A673 (cell line): ENCODE measurements around the gene PIGU. TPM values are rescaled to one million over a fixed set of nuclear protein-coding genes. Genes with fewer than 3 reads are reported as not detected.
"Not testable (repeated sequence)": the region's sequence is repeated elsewhere in the genome, so short reads cannot be mapped to it uniquely, and the experiment has no call there.

ENCODE experiments used
- BruUV-seq: library from RNA; stranded (reverse); fragments of 400-500 nt; replicated peaks from 2 replicates; lab custom pipeline; 2021; lab: Mats Ljungman, UMichigan
- CTCF ChIA-PET: fragments of 300-600 bp; sonication (Branson Sonifier 250); formaldehyde crosslinking; loops from one replicate; lab custom pipeline; 2022; ENCODE audit warnings: antibody characterized with exemption; lab: Charles Lee
- POLR2A ChIA-PET: fragments of 300-600 bp; sonication (Branson Sonifier 250); formaldehyde crosslinking; loops from one replicate; lab custom pipeline; 2022; ENCODE audit warnings: antibody characterized with exemption; ENCODE audit not compliant: low non-redundant PET; lab: Charles Lee
- DNase-seq: peaks from one replicate; pipeline ENCODE4 v3.0.0-alpha.2; 2015; ENCODE audit warnings: low spot score
- H3K27ac ChIP-seq: fragments of 200-600 bp; sonication (generic); 2 replicates; pipeline ENCODE4 v1.5.1; 2016; ENCODE audit warnings: mixed run types, low read depth, mild to moderate bottlenecking, mixed read lengths, antibody characterized with exemption, low read length; ENCODE audit not compliant: poor library complexity, severe bottlenecking
- H3K27me3 ChIP-seq: fragments of 200-600 bp; sonication (generic); replicated peaks from 2 replicates; pipeline ENCODE4 v1.6.1; 2017; ENCODE audit warnings: mixed run types, low read depth, mild to moderate bottlenecking, mixed read lengths, antibody characterized with exemption, low read length; ENCODE audit not compliant: insufficient read depth, poor library complexity
- H3K36me3 ChIP-seq: fragments of 200-600 bp; sonication (generic); 2 replicates; pipeline ENCODE4 v1.6.1; 2016; ENCODE audit warnings: mixed run types, mild to moderate bottlenecking, mixed read lengths, antibody characterized with exemption, low read length; ENCODE audit not compliant: insufficient read depth, poor library complexity, severe bottlenecking
- H3K4me1 ChIP-seq: fragments of 200-600 bp; sonication (generic); 2 replicates; pipeline ENCODE4 v1.6.1; 2017; ENCODE audit warnings: mixed run types, mild to moderate bottlenecking, mixed read lengths, antibody characterized with exemption, low read length; ENCODE audit not compliant: insufficient read depth, poor library complexity, severe bottlenecking
- H3K4me3 ChIP-seq: fragments of 200-600 bp; sonication (generic); 2 replicates; pipeline ENCODE4 v1.5.1; 2016; ENCODE audit warnings: low read depth, mixed run types, mild to moderate bottlenecking, mixed read lengths, low read length; ENCODE audit not compliant: poor library complexity, severe bottlenecking
- H3K9me3 ChIP-seq: fragments of 200-600 bp; sonication (generic); 2 replicates; pipeline ENCODE4 v1.6.1; 2016; ENCODE audit warnings: mixed run types, low read depth, mild to moderate bottlenecking, mixed read lengths, antibody characterized with exemption, low read length; ENCODE audit not compliant: poor library complexity, severe bottlenecking
- CTCF ChIP-seq: fragments of 300-800, 200-600 bp; sonication (generic); conservative IDR thresholded peaks from 2 replicates; pipeline ENCODE4 v1.5.1; 2017; ENCODE audit warnings: low read depth, mild to moderate bottlenecking, antibody characterized with exemption, low read length, moderate library complexity, mixed read lengths
- EZH2 ChIP-seq: fragments of 200-600 bp; sonication (generic); IDR thresholded peaks from 2 replicates; pipeline ENCODE4 v1.6.1; 2017; ENCODE audit warnings: borderline replicate concordance, low read depth, mild to moderate bottlenecking, mixed read lengths, antibody characterized with exemption, low read length; ENCODE audit not compliant: poor library complexity, severe bottlenecking
- intact Hi-C: fragments of 100-400 bp; cut with micrococcal nuclease; formaldehyde crosslinking; loops from one replicate; pipeline ENCODE4 v1.10.0; 2022; ENCODE audit not compliant: unreplicated experiment
- total RNA-seq: library from RNA; stranded (reverse); gene quantifications from 2 replicates; pipeline ENCODE4 v1.2.3, GENCODE V29; 2021

Gene PIGU
- total RNA-seq, 1 experiment from 2014 or later: 31.4 TPM

GRCh38 chr20:34621036-34621343, 55.9 kb downstream of the PIGU start:
- POLR2A ChIA-PET: no interaction called here
- Histone ChIP-seq H3K27ac (no peak overlapping the region), H3K9me3 (no peaks in the 10 kb centered on the region), H3K36me3 (peaks cover 7% of the 10 kb centered on the region), H3K27me3 (no peaks in the 10 kb centered on the region), H3K4me3 (no peak overlapping the region), H3K4me1 (no peaks in the 10 kb centered on the region)
- CTCF ChIA-PET: no interaction called here
- DNase-seq: no peak
- TF ChIP-seq EZH2 (no peak), CTCF (no peak)
- intact Hi-C loops: no loop called here
- no TSS peak for BruUV-seq

GRCh38 chr20:34618676-34619075, 58.2 kb downstream of the PIGU start:
- no peak for DNase-seq
- Histone ChIP-seq H3K4me1 (no peaks in the 10 kb centered on the region), H3K27ac (no peak overlapping the region), H3K4me3 (no peak overlapping the region), H3K36me3 (peaks cover 9% of the 10 kb centered on the region), H3K27me3 (no peaks in the 10 kb centered on the region), H3K9me3 (no peaks in the 10 kb centered on the region)
- CTCF ChIA-PET: no interaction called here
- intact Hi-C loops: no loop called here
- TF ChIP-seq CTCF (no peak), EZH2 (no peak)
- POLR2A ChIA-PET: no interaction called here
- no TSS peak for BruUV-seq

GRCh38 chr20:34616913-34617312, 60.0 kb downstream of the PIGU start:
- H3K36me3 ChIP-seq, CTCF ChIA-PET, H3K27ac ChIP-seq, BruUV-seq, intact Hi-C loops, H3K4me1 ChIP-seq, DNase-seq, POLR2A ChIA-PET, H3K9me3 ChIP-seq, H3K27me3 ChIP-seq, H3K4me3 ChIP-seq: not testable (repeated sequence)

- intact Hi-C loops: no loop called here
- ChIA-PET POLR2A (no interaction called here), CTCF (no interaction called here)
- no peak for DNase-seq
- peaks cover 6% of the 10 kb centered on the region for H3K36me3 ChIP-seq
- H3K27me3 ChIP-seq: no peaks in the 10 kb centered on the region
- H3K9me3 ChIP-seq: no peaks in the 10 kb centered on the region
- no peaks in the 10 kb centered on the region for H3K4me1 ChIP-seq
- H3K4me3 ChIP-seq: no peak overlapping the region
- no peak overlapping the region for H3K27ac ChIP-seq
- BruUV-seq: no TSS peak
- no peak for TF ChIP-seq CTCF
- TF ChIP-seq EZH2: no peak
These were observed 61.4 kb downstream of the PIGU start for GRCh38 chr20:34615477-34615876.

- DNase-seq, H3K9me3 ChIP-seq, BruUV-seq, CTCF ChIA-PET, H3K36me3 ChIP-seq, H3K4me1 ChIP-seq, H3K27me3 ChIP-seq, intact Hi-C loops, POLR2A ChIA-PET, H3K27ac ChIP-seq, H3K4me3 ChIP-seq: not testable (repeated sequence)
These were observed 64.9 kb downstream of the PIGU start for GRCh38 chr20:34611976-34612375.
